Endothelial cell of umbilical vein (primary cell): Measurements from ENCODE around the gene STARD13. TPM values are rescaled to one million over a fixed set of nuclear protein-coding genes. Genes with fewer than 3 reads are reported as not detected.

Experiments used
- BruUV-seq: library from RNA; stranded (reverse); fragments of 400-500 nt; replicated peaks from 2 replicates; lab custom pipeline; 2021; lab: Mats Ljungman, UMichigan
- CTCF ChIA-PET: fragments of 300-600, 350-600 bp; sonication (Branson Sonifier 250); formaldehyde crosslinking; loops from one replicate; lab custom pipeline; 2021; ENCODE audit warnings: antibody characterized with exemption, inconsistent platforms; lab: Charles Lee
- POLR2A ChIA-PET: fragments of 300-600, 350-600 bp; sonication (Branson Sonifier 250); formaldehyde crosslinking; loops from one replicate; lab custom pipeline; 2021; ENCODE audit warnings: antibody characterized with exemption, inconsistent platforms; lab: Charles Lee
- DNase-seq: peaks from one replicate; pipeline ENCODE4 v3.0.0-alpha.2; 2011; ENCODE audit warnings: low read depth, low spot score
- FAIRE-seq: peaks from 2 replicates; lab custom pipeline; 2011; peaks lifted over from hg19 to GRCh38; lab: Jason Lieb, UNC
- H2AFZ ChIP-seq: 2 replicates; pipeline ENCODE4 v1.6.0; 2012; ENCODE audit warnings: low read depth, low read length, control low read depth, inconsistent platforms
- H3K27ac ChIP-seq: 2 replicates; pipeline ENCODE4 v1.5.1; 2011; ENCODE audit warnings: low read depth, mild to moderate bottlenecking, control low read depth, low read length, moderate library complexity; ENCODE audit not compliant: insufficient read depth
- H3K27me3 ChIP-seq, 2 experiments: 2 replicates each; pipeline versions ENCODE4 v1.6.0 to v1.6.1; 2011; ENCODE audit warnings: low read length in 2 of 2, mixed read lengths in 1 of 2; ENCODE audit not compliant: control insufficient read depth in 2 of 2, insufficient read depth in 2 of 2
- H3K36me3 ChIP-seq, 2 experiments: 2 replicates in 1 of 2; 3 replicates in 1 of 2; pipeline ENCODE4 v1.5.1; 2011; ENCODE audit warnings: low read length in 2 of 2, mild to moderate bottlenecking in 1 of 2, moderate library complexity in 1 of 2; ENCODE audit not compliant: control insufficient read depth in 2 of 2, insufficient read depth in 2 of 2; ENCODE audit errors: extremely low read depth in 1 of 2
- H3K4me1 ChIP-seq: 3 replicates; pipeline ENCODE4 v1.5.1; 2011; ENCODE audit warnings: mild to moderate bottlenecking, low read length; ENCODE audit not compliant: control insufficient read depth, insufficient read depth; ENCODE audit errors: extremely low read depth
- H3K4me2 ChIP-seq: 2 replicates; pipeline ENCODE4 v1.6.1; 2011; ENCODE audit warnings: low read length, control low read depth, mixed read lengths; ENCODE audit not compliant: insufficient read depth
- H3K4me3 ChIP-seq, 3 experiments: fragments of 200-600 bp in 1 of 3; sonication (generic), shearing (Covaris generic) in 1 of 3; replicated peaks in 1 of 3; 2 replicates each; pipeline ENCODE4 v1.5.1; 2011 to 2016; ENCODE audit warnings: control low read depth in 3 of 3, low read length in 3 of 3, mild to moderate bottlenecking in 2 of 3, inconsistent platforms in 1 of 3, low read depth in 1 of 3, moderate library complexity in 1 of 3; ENCODE audit not compliant: insufficient read depth in 1 of 3
- H3K79me2 ChIP-seq: 2 replicates; pipeline ENCODE4 v1.6.0; 2012; ENCODE audit warnings: low read length, inconsistent platforms; ENCODE audit not compliant: control insufficient read depth, insufficient read depth
- H3K9ac ChIP-seq: replicated peaks from 2 replicates; pipeline ENCODE3; 2011; ENCODE audit warnings: low read length, control low read depth; ENCODE audit not compliant: insufficient read depth; ENCODE audit errors: extremely low read depth
- H3K9me1 ChIP-seq: replicated peaks from 3 replicates; pipeline ENCODE4 v1.6.0; 2011; ENCODE audit warnings: mild to moderate bottlenecking, low read length; ENCODE audit not compliant: control insufficient read depth, insufficient read depth; ENCODE audit errors: extremely low read depth
- H3K9me3 ChIP-seq: replicated peaks from 2 replicates; pipeline ENCODE4 v1.5.1; 2012; ENCODE audit warnings: low read length, inconsistent platforms; ENCODE audit not compliant: control insufficient read depth, insufficient read depth
- H4K20me1 ChIP-seq: replicated peaks from 2 replicates; pipeline ENCODE3; 2011; ENCODE audit warnings: mild to moderate bottlenecking, low read length; ENCODE audit not compliant: control insufficient read depth, insufficient read depth; ENCODE audit errors: extremely low read depth
- CTCF ChIP-seq, 2 donors: IDR thresholded peaks; 1 replicate in 1 of 2; 2 replicates in 1 of 2; pipeline ENCODE4 v1.5.1; 2011; ENCODE audit warnings: low read length in 2 of 2, mild to moderate bottlenecking in 2 of 2, moderate library complexity in 2 of 2, control low read depth in 1 of 2, inconsistent platforms in 1 of 2, low read depth in 1 of 2; ENCODE audit not compliant: insufficient read depth in 1 of 2; ENCODE audit errors: extremely low read depth in 1 of 2
- EZH2 ChIP-seq: IDR thresholded peaks from 2 replicates; pipeline ENCODE4 v1.6.1; 2012; ENCODE audit warnings: borderline replicate concordance, low read depth, mild to moderate bottlenecking, moderate library complexity, low read length, inconsistent platforms; ENCODE audit not compliant: severe bottlenecking
- FOS ChIP-seq: IDR thresholded peaks from 2 replicates; pipeline ENCODE4 v1.6.1; 2011; ENCODE audit warnings: mild to moderate bottlenecking, low read length, moderate library complexity, borderline replicate concordance; ENCODE audit not compliant: insufficient read depth
- GATA2 ChIP-seq: IDR thresholded peaks from 2 replicates; pipeline ENCODE4 v1.7.0; 2011; ENCODE audit warnings: low read depth, mild to moderate bottlenecking, moderate library complexity, mixed read lengths, low read length; ENCODE audit not compliant: insufficient read length, insufficient read depth
- JUN ChIP-seq: IDR thresholded peaks from 2 replicates; pipeline ENCODE4 v1.6.1; 2011; ENCODE audit warnings: borderline replicate concordance, low read depth; ENCODE audit not compliant: insufficient read length, insufficient read depth
- MAX ChIP-seq: IDR thresholded peaks from 2 replicates; pipeline ENCODE4 v1.6.1; 2011; ENCODE audit not compliant: insufficient read depth, insufficient read length
- MYC ChIP-seq: IDR thresholded peaks from one replicate; pipeline ENCODE4 v1.6.1; 2011; ENCODE audit warnings: mild to moderate bottlenecking, low read depth, low read length
- POLR2A ChIP-seq: IDR thresholded peaks from 2 replicates; pipeline ENCODE4 v1.6.1; 2012; ENCODE audit warnings: low read depth, mild to moderate bottlenecking, control low read depth, low read length
- POLR2AphosphoS5 ChIP-seq: IDR thresholded peaks from 2 replicates; pipeline ENCODE4 v1.6.1; 2012; ENCODE audit warnings: low read depth, mild to moderate bottlenecking, control low read depth, low read length, moderate library complexity; ENCODE audit not compliant: insufficient read depth
- dilution Hi-C: fragments of 300-500 bp; cut with MboI; formaldehyde crosslinking; loops from one replicate; pipeline ENCODE4 v1.15.0; 2019; ENCODE audit warnings: low sequenced_read_pairs; ENCODE audit not compliant: extremely low pct_ligation_motif_present
- intact Hi-C: fragments of 100-400 bp; cut with micrococcal nuclease; formaldehyde crosslinking; loops from one replicate; pipeline ENCODE4 v1.10.0; 2022
- polyA plus RNA-seq, 4 experiments: library from polyadenylated mRNA; depleted of rRNA in 3 of 4; stranded (reverse) in 3 of 4; unstranded in 1 of 4; fragments of >200 nt; gene quantifications; 2 replicates each; pipeline versions ENCODE4 v1.2.1 to v1.2.3, GENCODE V29; 2011 to 2012; ENCODE audit warnings: missing spikeins in 1 of 4
- total RNA-seq: library from RNA; stranded (reverse); gene quantifications from 2 replicates; pipeline ENCODE4 v1.2.3, GENCODE V29; 2021

The STARD13 gene
- total and polyA plus RNA-seq, 2 donors (not counting 3 experiments of a cell fraction or from before 2014, with no cell fraction given), result 11.0 to 47.7 TPM

DNA sequence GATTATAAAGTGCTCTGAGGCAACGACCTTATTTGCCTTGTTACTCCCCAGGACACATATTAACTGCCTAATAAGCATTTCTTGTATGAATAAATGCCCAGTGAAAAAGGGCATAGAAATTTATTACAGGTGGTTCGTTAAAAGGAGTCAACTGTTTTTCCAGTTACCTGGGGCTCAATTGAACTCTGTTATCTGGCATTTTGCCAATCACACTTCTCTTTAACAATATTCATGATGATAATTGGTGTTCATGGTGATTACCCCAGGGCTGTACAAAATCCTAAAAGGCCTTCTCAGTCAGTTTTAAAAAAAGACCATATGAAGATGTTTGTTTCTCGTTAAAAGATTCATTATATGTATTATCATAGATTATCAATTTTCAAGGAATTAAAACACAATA lies 212.2 kb downstream of the STARD13 start:
- intact Hi-C loops (loop anchor here (5.0 kb wide), 1 partner anchor 469 kb away; no protein-coding TSS in a partner anchor), dilution Hi-C loops (no loop called here)
- Histone ChIP-seq H3K9me3 (no peaks in the 10 kb centered on the region), H3K4me3 (no peak overlapping the region), H3K27me3 (no peaks in the 10 kb centered on the region), H3K9ac (no peak overlapping the region), H3K4me1 (no peaks in the 10 kb centered on the region), H2AFZ (no peak overlapping the region), H3K9me1 (no peaks in the 10 kb centered on the region), H3K79me2 (no peaks in the 10 kb centered on the region), H4K20me1 (no peaks in the 10 kb centered on the region), H3K36me3 (no peaks in the 10 kb centered on the region), H3K4me2 (no peak overlapping the region), H3K27ac (no peak overlapping the region)
- CTCF ChIA-PET, result no interaction called here
- no TSS peak for BruUV-seq
- FAIRE-seq, result no peak
- POLR2A ChIA-PET, result no interaction called here
- no peak for DNase-seq
- no peak for TF ChIP-seq CTCF (IDR thresholded peaks at IDR 0.05; ENCODE audit: extremely low read depth in 1 of 2, insufficient read depth in 1 of 2, low read depth in 1 of 2, low read length in 2 of 2)
- TF ChIP-seq EZH2, result no peak
- TF ChIP-seq GATA2, result no peak
- TF ChIP-seq POLR2A, result no peak
- TF ChIP-seq FOS, result no peak
- no peak for TF ChIP-seq MYC
- TF ChIP-seq JUN, result no peak
- TF ChIP-seq POLR2AphosphoS5, result no peak
- TF ChIP-seq MAX, result no peak
